Peyer's patch (tissue), 4 donors: Measurements from ENCODE around the gene EXOC8. TPM values are rescaled to one million over a fixed set of nuclear protein-coding genes. Genes with fewer than 3 reads are reported as not detected.

Source experiments
- DNase-seq, 3 donors: peaks; one replicate each; pipeline ENCODE4 v3.0.0-alpha.2; 2017 to 2019
- H3K27ac ChIP-seq, 4 donors: fragments of 200-600 bp; sonication (generic); one replicate each; pipeline ENCODE4 v1.5.1; 2016 to 2019
- H3K27me3 ChIP-seq, 2 donors: fragments of 200-600 bp; sonication (generic); one replicate each; pipeline ENCODE4 v1.5.1; 2019
- H3K36me3 ChIP-seq, 3 donors: fragments of 200-600 bp; sonication (generic); one replicate each; pipeline ENCODE4 v1.5.1; 2016 to 2019
- H3K4me1 ChIP-seq, 4 donors: fragments of 200-600 bp; sonication (generic); one replicate each; pipeline ENCODE4 v1.5.1; 2016 to 2019
- H3K4me3 ChIP-seq, 4 donors: fragments of 200-600 bp; sonication (generic); 1 replicate in 3 of 4; 2 replicates in 1 of 4; pipeline ENCODE4 v1.5.1; 2016 to 2019; ENCODE audit warnings: mild to moderate bottlenecking in 1 of 4
- H3K9me3 ChIP-seq, 4 donors: fragments of 200-600 bp; sonication (generic); one replicate each; pipeline ENCODE4 v1.5.1; 2016 to 2019; ENCODE audit warnings: mild to moderate bottlenecking in 1 of 4
- CTCF ChIP-seq, 6 experiments: fragments of 450-650 bp in 4 of 6; fragments of 200-600 bp in 2 of 6; sonication (generic) in 1 of 6; IDR thresholded peaks; one replicate each; pipeline ENCODE4 v1.5.1; 2017 to 2019; ENCODE audit warnings: antibody characterized with exemption in 6 of 6, mild to moderate bottlenecking in 3 of 6, moderate library complexity in 1 of 6
- POLR2A ChIP-seq, 2 donors: fragments of 450-650 bp; IDR thresholded peaks; one replicate each; pipeline ENCODE4 v1.5.1; 2017; ENCODE audit warnings: antibody characterized with exemption in 2 of 2, mild to moderate bottlenecking in 2 of 2, moderate library complexity in 2 of 2
- total RNA-seq, 4 donors: library from RNA; depleted of rRNA; stranded (reverse); fragments of >200 nt; gene quantifications; one replicate each; pipeline ENCODE4 v1.1.0, GENCODE V29; 2016

The EXOC8 gene
- total RNA-seq, 4 donors from 2014 or later: 14.0 to 19.4 (median 17.4) TPM

- Histone ChIP-seq H3K36me3 (peaks cover 0 to 10% (median 0%) of the 10 kb centered on the region in 3 donors), H3K27ac (peak overlapping the region; percentile 87 to 94 (median 91)), H3K9me3 (no peaks in the 10 kb centered on the region), H3K27me3 (no peaks in the 10 kb centered on the region), H3K4me3 (peak overlapping the region; percentile 63 to 85 (median 74)), H3K4me1 (peaks cover 0 to 43% (median 19%) of the 10 kb centered on the region in 4 donors)
- TF ChIP-seq POLR2A (IDR thresholded peaks at IDR 0.05) (no peak), CTCF (IDR thresholded peaks at IDR 0.05) (no peak)
- peak in 1 of 3 donors; percentile 63 for DNase-seq
These were observed 595 bp downstream of the EXOC8 start for GRCh38 chr1:231337043-231337471.

- no peak for TF ChIP-seq POLR2A (IDR thresholded peaks at IDR 0.05)
- TF ChIP-seq CTCF (IDR thresholded peaks at IDR 0.05): no peak
- peak overlapping the region; percentile 63 to 85 (median 74) for H3K4me3 ChIP-seq
- no peak overlapping the region for H3K27ac ChIP-seq
- H3K4me1 ChIP-seq: peaks cover 0 to 43% (median 19%) of the 10 kb centered on the region in 4 donors
- DNase-seq: no peak
- no peaks in the 10 kb centered on the region for H3K9me3 ChIP-seq
- H3K27me3 ChIP-seq: no peaks in the 10 kb centered on the region
- peaks cover 0 to under 1% (median 0%) of the 10 kb centered on the region in 3 donors for H3K36me3 ChIP-seq
These were observed 1.7 kb downstream of the EXOC8 start for GRCh38 chr1:231335663-231336602.

- Histone ChIP-seq H3K4me3 (peak overlapping the region in 3 of 4 donors; percentile 7 to 85 (median 24)), H3K9me3 (no peaks in the 10 kb centered on the region), H3K27me3 (no peaks in the 10 kb centered on the region), H3K4me1 (peaks cover 0 to 43% (median 19%) of the 10 kb centered on the region in 4 donors), H3K27ac (no peak overlapping the region), H3K36me3 (no peaks in the 10 kb centered on the region)
- DNase-seq: no peak
- TF ChIP-seq POLR2A (IDR thresholded peaks at IDR 0.05) (no peak), CTCF (IDR thresholded peaks at IDR 0.05) (no peak)
These were observed 2.7 kb downstream of the EXOC8 start for GRCh38 chr1:231334952-231335351.

- Histone ChIP-seq H3K27me3 (no peaks in the 10 kb centered on the region), H3K36me3 (no peaks in the 10 kb centered on the region), H3K9me3 (no peaks in the 10 kb centered on the region), H3K27ac (no peak overlapping the region), H3K4me1 (peaks cover 0 to 39% (median 19%) of the 10 kb centered on the region in 4 donors), H3K4me3 (peak overlapping the region in 2 of 4 donors; percentile 24 to 85)
- DNase-seq: no peak
- TF ChIP-seq POLR2A (IDR thresholded peaks at IDR 0.05): no peak
- TF ChIP-seq CTCF (IDR thresholded peaks at IDR 0.05): no peak
These were observed 3.5 kb downstream of the EXOC8 start for GRCh38 chr1:231334079-231334666.

- Histone ChIP-seq H3K9me3 (no peaks in the 10 kb centered on the region), H3K4me1 (peaks cover 0 to 38% (median 19%) of the 10 kb centered on the region in 4 donors), H3K27ac (no peak overlapping the region), H3K27me3 (no peaks in the 10 kb centered on the region), H3K4me3 (no peak overlapping the region), H3K36me3 (no peaks in the 10 kb centered on the region)
- TF ChIP-seq CTCF (IDR thresholded peaks at IDR 0.05) (no peak), POLR2A (IDR thresholded peaks at IDR 0.05) (no peak)
- DNase-seq: no peak
These were observed 4.9 kb downstream of the EXOC8 start for GRCh38 chr1:231332761-231333160.
